Esophagus (tissue), 2 donors: ENCODE measurements around the gene SH3BP4. TPM values are rescaled to one million over a fixed set of nuclear protein-coding genes. Genes with fewer than 3 reads are reported as not detected.

Experiments
- H3K27ac ChIP-seq, 2 donors: one replicate each; pipeline ENCODE4 v1.5.1; 2013; ENCODE audit warnings: low read depth in 2 of 2, mild to moderate bottlenecking in 2 of 2, inconsistent platforms in 1 of 2, low read length in 1 of 2, moderate library complexity in 1 of 2
- H3K27me3 ChIP-seq, 2 donors: one replicate each; pipeline ENCODE4 v1.6.1; 2013; ENCODE audit warnings: low read length in 2 of 2, control low read depth in 1 of 2, mild to moderate bottlenecking in 1 of 2; ENCODE audit not compliant: insufficient read depth in 2 of 2, control insufficient read depth in 1 of 2
- H3K36me3 ChIP-seq, 2 donors: one replicate each; pipeline ENCODE4 v1.6.1; 2013; ENCODE audit warnings: low read length in 1 of 2; ENCODE audit not compliant: control insufficient read depth in 2 of 2, insufficient read depth in 2 of 2
- H3K4me1 ChIP-seq, 2 donors: one replicate each; pipeline ENCODE4 v1.6.1; 2013; ENCODE audit warnings: low read length in 1 of 2; ENCODE audit not compliant: control insufficient read depth in 2 of 2, insufficient read depth in 2 of 2
- H3K4me3 ChIP-seq, 2 donors: one replicate each; pipeline ENCODE4 v1.5.1; 2013; ENCODE audit warnings: low read length in 2 of 2, mild to moderate bottlenecking in 2 of 2, low read depth in 1 of 2, moderate library complexity in 1 of 2
- H3K9me3 ChIP-seq, 2 donors: one replicate each; pipeline ENCODE4 v1.6.1; 2013; ENCODE audit warnings: mild to moderate bottlenecking in 2 of 2, low read depth in 1 of 2, low read length in 1 of 2, moderate library complexity in 1 of 2; ENCODE audit not compliant: control insufficient read depth in 2 of 2, insufficient read depth in 1 of 2
- WGBS, 2 donors: extraction: QIAGEN DNeasy Blood & Tissue Kit; methylation state at CpG; one replicate each; pipeline ENCODE4 v1.1.7; 2013; 5-methylcytosine and 5-hydroxymethylcytosine counted together
- polyA plus RNA-seq, 2 donors: library from polyadenylated mRNA; stranded (reverse); fragments of 200-250 nt; gene quantifications; one replicate each; pipeline ENCODE4 v1.2.3, GENCODE V29; 2013
- donor health status: healthy with polysubstance abuse.
- donor health status: Bipolar disorder and iron deficiency.

Gene SH3BP4
- polyA plus RNA-seq, 2 donors: 4.4 to 5.5 TPM

- no peaks in the 10 kb centered on the region for H3K4me1 ChIP-seq
These were observed 111.7 kb downstream of the SH3BP4 start for GRCh38 chr2:235063471-235063961.

GRCh38 chr2:235064976-235065375 lies 113.2 kb downstream of the SH3BP4 start:
- Histone ChIP-seq H3K27me3 (no peaks in the 10 kb centered on the region), H3K9me3 (no peaks in the 10 kb centered on the region), H3K36me3 (no peaks in the 10 kb centered on the region), H3K4me1 (no peaks in the 10 kb centered on the region), H3K27ac (no peak overlapping the region), H3K4me3 (no peak overlapping the region)
- WGBS, 2 donors: 66 to 75% methylated on average over 7 of the region's 7 CpGs

More at GRCh38 chr2:235063471-235063961, 111.7 kb downstream of the SH3BP4 start:
- 60 to 67% methylated on average over 17 of the region's 17 CpGs for WGBS, 2 donors
- Histone ChIP-seq H3K36me3 (no peaks in the 10 kb centered on the region), H3K27me3 (no peaks in the 10 kb centered on the region), H3K27ac (no peak overlapping the region), H3K9me3 (no peaks in the 10 kb centered on the region), H3K4me3 (no peak overlapping the region)

- no peaks in the 10 kb centered on the region for H3K36me3 ChIP-seq
- 74 to 84% methylated on average over 4 of the region's 4 CpGs for WGBS, 2 donors
- no peaks in the 10 kb centered on the region for H3K9me3 ChIP-seq
- no peaks in the 10 kb centered on the region for H3K27me3 ChIP-seq
- H3K4me3 ChIP-seq: no peak overlapping the region
- H3K4me1 ChIP-seq: no peaks in the 10 kb centered on the region
- no peak overlapping the region for H3K27ac ChIP-seq
These were observed 114.7 kb downstream of the SH3BP4 start for GRCh38 chr2:235066490-235066889.

GRCh38 chr2:235066895-235067294 lies 115.1 kb downstream of the SH3BP4 start:
- Histone ChIP-seq H3K27ac (no peak overlapping the region), H3K36me3 (no peaks in the 10 kb centered on the region), H3K4me1 (no peaks in the 10 kb centered on the region), H3K9me3 (no peaks in the 10 kb centered on the region), H3K27me3 (no peaks in the 10 kb centered on the region), H3K4me3 (no peak overlapping the region)
- WGBS, 2 donors: 80 to 82% methylated on average over 4 of the region's 4 CpGs

GRCh38 chr2:235068701-235069100 lies 116.9 kb downstream of the SH3BP4 start:
- Histone ChIP-seq H3K27me3 (no peaks in the 10 kb centered on the region), H3K36me3 (no peaks in the 10 kb centered on the region), H3K9me3 (no peaks in the 10 kb centered on the region), H3K4me3 (no peak overlapping the region), H3K4me1 (no peaks in the 10 kb centered on the region), H3K27ac (no peak overlapping the region)
- 80 to 95% methylated on average over 3 of the region's 3 CpGs for WGBS, 2 donors

GRCh38 chr2:235070063-235070706 lies 118.4 kb downstream of the SH3BP4 start:
- Histone ChIP-seq H3K36me3 (no peaks in the 10 kb centered on the region), H3K9me3 (no peaks in the 10 kb centered on the region), H3K27me3 (no peaks in the 10 kb centered on the region), H3K4me3 (no peak overlapping the region), H3K27ac (no peak overlapping the region), H3K4me1 (no peaks in the 10 kb centered on the region)

GRCh38 chr2:235073868-235074413 lies 122.1 kb downstream of the SH3BP4 start:
- H3K4me3 ChIP-seq: no peak overlapping the region
- no peaks in the 10 kb centered on the region for H3K27me3 ChIP-seq
- H3K9me3 ChIP-seq: no peaks in the 10 kb centered on the region
- 75 to 78% methylated on average over 6 of the region's 6 CpGs for WGBS, 2 donors
- H3K27ac ChIP-seq: no peak overlapping the region
- no peaks in the 10 kb centered on the region for H3K4me1 ChIP-seq
- no peaks in the 10 kb centered on the region for H3K36me3 ChIP-seq

GRCh38 chr2:235077046-235077445 lies 125.2 kb downstream of the SH3BP4 start:
- Histone ChIP-seq H3K36me3 (no peaks in the 10 kb centered on the region), H3K9me3 (no peaks in the 10 kb centered on the region), H3K4me1 (no peaks in the 10 kb centered on the region), H3K4me3 (no peak overlapping the region), H3K27ac (no peak overlapping the region), H3K27me3 (no peaks in the 10 kb centered on the region)
- 89 to 91% methylated on average over 5 of the region's 5 CpGs for WGBS, 2 donors

- 62 to 65% methylated on average over 4 of the region's 4 CpGs for WGBS, 2 donors
- H3K27ac ChIP-seq: no peak overlapping the region
These were observed 126.4 kb downstream of the SH3BP4 start for GRCh38 chr2:235078182-235078581.

GRCh38 chr2:235078914-235079472 lies 127.2 kb downstream of the SH3BP4 start:
- Histone ChIP-seq H3K27ac (no peak overlapping the region), H3K4me1 (no peaks in the 10 kb centered on the region), H3K36me3 (no peaks in the 10 kb centered on the region), H3K27me3 (no peaks in the 10 kb centered on the region), H3K9me3 (no peaks in the 10 kb centered on the region), H3K4me3 (no peak overlapping the region)
- WGBS, 2 donors: 91 to 92% methylated on average over 8 of the region's 8 CpGs

More at GRCh38 chr2:235078182-235078581, 126.4 kb downstream of the SH3BP4 start:
- Histone ChIP-seq H3K9me3 (no peaks in the 10 kb centered on the region), H3K4me3 (no peak overlapping the region), H3K27me3 (no peaks in the 10 kb centered on the region), H3K4me1 (no peaks in the 10 kb centered on the region), H3K36me3 (no peaks in the 10 kb centered on the region)
